ENCODE data around the gene ADCY2. TPM values are rescaled to one million over a fixed set of nuclear protein-coding genes. Genes with fewer than 3 reads are reported as not detected.

ADCY2 gene
- polyA plus RNA-seq, 1 experiment = not detected

DNA sequence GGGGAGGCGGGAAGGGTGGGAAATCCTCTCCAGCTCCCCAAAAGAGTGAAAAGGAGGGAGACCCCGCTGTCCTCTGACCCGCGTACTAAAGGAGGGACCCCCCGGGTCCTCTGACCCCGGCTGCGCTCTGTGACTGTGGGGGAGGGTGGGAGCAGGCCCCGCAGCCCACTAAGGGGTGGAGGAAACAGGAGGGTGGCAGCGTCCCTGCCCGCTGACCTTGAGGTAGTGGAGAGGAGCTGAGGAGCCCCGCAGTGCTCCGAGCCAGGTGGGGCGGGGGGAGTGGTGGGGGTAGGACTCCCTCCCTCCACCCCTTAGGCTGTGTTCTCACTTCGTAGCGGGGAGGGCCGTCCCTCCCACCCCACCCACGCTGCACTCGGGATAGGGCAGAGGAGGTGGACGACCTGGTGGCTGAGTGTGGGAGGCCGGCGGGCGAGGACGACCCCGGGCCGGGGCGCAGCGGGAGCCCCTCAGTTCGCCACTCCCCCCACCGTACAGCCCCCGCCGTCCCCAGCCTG is 449 bp upstream of the ADCY2 start:
- CTCF ChIA-PET = no interaction called here
- Histone ChIP-seq H3K27ac (ENCODE audit: low read depth, low read length) (no peak overlapping the region), H3K4me3 (ENCODE audit: low read depth, low read length) (no peak overlapping the region)

DNA sequence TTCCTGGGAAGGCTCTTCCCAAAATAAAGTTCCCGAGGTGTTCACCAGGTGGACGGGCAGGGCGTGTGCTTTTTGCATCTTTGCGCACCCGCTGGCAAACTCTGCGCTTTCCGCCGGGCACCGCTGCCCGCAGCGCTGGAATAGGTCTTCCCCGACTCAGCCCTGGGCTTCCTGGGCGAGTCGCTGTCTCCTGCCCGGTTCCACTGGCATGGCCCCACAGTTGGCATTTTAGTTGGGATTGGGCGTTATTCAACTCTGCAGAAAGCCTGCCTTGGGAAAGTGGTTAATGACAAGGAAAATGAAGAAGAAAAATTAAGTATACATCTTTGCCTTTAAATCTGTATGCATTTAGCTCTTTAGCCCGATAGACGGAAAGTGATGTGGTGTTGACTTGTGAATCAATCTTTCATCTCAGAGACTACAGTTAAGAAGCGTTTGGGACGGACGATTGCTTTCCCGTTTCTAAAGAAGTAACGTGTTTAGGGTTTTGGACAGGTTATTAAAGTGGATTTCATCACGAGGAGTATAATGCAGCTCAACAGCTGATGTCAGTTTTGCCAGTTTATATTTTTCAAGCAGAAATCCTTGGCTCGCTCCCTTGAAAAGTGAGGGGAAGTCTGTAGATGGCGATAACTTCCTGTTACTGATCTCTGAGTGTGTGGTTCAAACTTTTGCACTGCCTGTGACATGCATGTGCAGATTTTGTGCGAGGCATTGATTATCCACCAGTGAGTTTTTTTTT is 946 bp downstream of the ADCY2 start:
- H3K4me3 ChIP-seq (ENCODE audit: low read depth, low read length) = no peak overlapping the region
- no peaks in the 10 kb centered on the region for H3K27me3 ChIP-seq (ENCODE audit: control insufficient read depth, insufficient read depth, low read length)
- TF ChIP-seq, protein P1, sequence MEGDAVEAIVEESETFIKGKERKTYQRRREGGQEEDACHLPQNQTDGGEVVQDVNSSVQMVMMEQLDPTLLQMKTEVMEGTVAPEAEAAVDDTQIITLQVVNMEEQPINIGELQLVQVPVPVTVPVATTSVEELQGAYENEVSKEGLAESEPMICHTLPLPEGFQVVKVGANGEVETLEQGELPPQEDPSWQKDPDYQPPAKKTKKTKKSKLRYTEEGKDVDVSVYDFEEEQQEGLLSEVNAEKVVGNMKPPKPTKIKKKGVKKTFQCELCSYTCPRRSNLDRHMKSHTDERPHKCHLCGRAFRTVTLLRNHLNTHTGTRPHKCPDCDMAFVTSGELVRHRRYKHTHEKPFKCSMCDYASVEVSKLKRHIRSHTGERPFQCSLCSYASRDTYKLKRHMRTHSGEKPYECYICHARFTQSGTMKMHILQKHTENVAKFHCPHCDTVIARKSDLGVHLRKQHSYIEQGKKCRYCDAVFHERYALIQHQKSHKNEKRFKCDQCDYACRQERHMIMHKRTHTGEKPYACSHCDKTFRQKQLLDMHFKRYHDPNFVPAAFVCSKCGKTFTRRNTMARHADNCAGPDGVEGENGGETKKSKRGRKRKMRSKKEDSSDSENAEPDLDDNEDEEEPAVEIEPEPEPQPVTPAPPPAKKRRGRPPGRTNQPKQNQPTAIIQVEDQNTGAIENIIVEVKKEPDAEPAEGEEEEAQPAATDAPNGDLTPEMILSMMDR (IDR thresholded peaks at IDR 0.05; ENCODE audit: low read depth, low read length) = no peak
- no peak overlapping the region for H3K27ac ChIP-seq (ENCODE audit: low read depth, low read length)
- POLR2A ChIA-PET = no interaction called here
- H3K9me3 ChIP-seq (ENCODE audit: control insufficient read depth, insufficient read depth, low read length) = peaks cover 31% of the 10 kb centered on the region
- no peak for DNase-seq (ENCODE audit: low read depth, low spot score)
- CTCF ChIA-PET = no interaction called here

More for the DNA sequence above, 449 bp upstream of the ADCY2 start:
- no peak for DNase-seq (ENCODE audit: low read depth, low spot score)
- TF ChIP-seq, protein P1 (IDR thresholded peaks at IDR 0.05; ENCODE audit: low read depth, low read length) = no peak
- Histone ChIP-seq H3K27me3 (ENCODE audit: control insufficient read depth, insufficient read depth, low read length) (no peaks in the 10 kb centered on the region), H3K9me3 (ENCODE audit: control insufficient read depth, insufficient read depth, low read length) (peaks cover 31% of the 10 kb centered on the region)
- POLR2A ChIA-PET = no interaction called here

GRCh38 chr5:7397937-7398336 is 2.0 kb downstream of the ADCY2 start:
- H3K27me3 ChIP-seq (ENCODE audit: control insufficient read depth, insufficient read depth, low read length) = no peaks in the 10 kb centered on the region
- POLR2A ChIA-PET = no interaction called here
- peaks cover 23% of the 10 kb centered on the region for H3K9me3 ChIP-seq (ENCODE audit: control insufficient read depth, insufficient read depth, low read length)
- H3K4me3 ChIP-seq (ENCODE audit: low read depth, low read length) = no peak overlapping the region
- no peak for DNase-seq (ENCODE audit: low read depth, low spot score)
- no peak overlapping the region for H3K27ac ChIP-seq (ENCODE audit: low read depth, low read length)
- TF ChIP-seq, protein P1 (IDR thresholded peaks at IDR 0.05; ENCODE audit: low read depth, low read length) = no peak
- CTCF ChIA-PET = no interaction called here

- H3K9me3 ChIP-seq (ENCODE audit: control insufficient read depth, insufficient read depth, low read length) = peaks cover 23% of the 10 kb centered on the region
- H3K27ac ChIP-seq (ENCODE audit: low read depth, low read length) = no peak overlapping the region
- POLR2A ChIA-PET = no interaction called here
- H3K4me3 ChIP-seq (ENCODE audit: low read depth, low read length) = no peak overlapping the region
- TF ChIP-seq, protein P1 (IDR thresholded peaks at IDR 0.05; ENCODE audit: low read depth, low read length) = no peak
- no peak for DNase-seq (ENCODE audit: low read depth, low spot score)
- no peaks in the 10 kb centered on the region for H3K27me3 ChIP-seq (ENCODE audit: control insufficient read depth, insufficient read depth, low read length)
- CTCF ChIA-PET = no interaction called here
Measured at GRCh38 chr5:7398596-7399280, 2.8 kb downstream of the ADCY2 start.

- no peaks in the 10 kb centered on the region for H3K27me3 ChIP-seq (ENCODE audit: control insufficient read depth, insufficient read depth, low read length)
- ChIA-PET CTCF (no interaction called here), POLR2A (no interaction called here)
- H3K27ac ChIP-seq (ENCODE audit: low read depth, low read length) = no peak overlapping the region
- no peak overlapping the region for H3K4me3 ChIP-seq (ENCODE audit: low read depth, low read length)
- peaks cover 16% of the 10 kb centered on the region for H3K9me3 ChIP-seq (ENCODE audit: control insufficient read depth, insufficient read depth, low read length)
- no peak for DNase-seq (ENCODE audit: low read depth, low spot score)
- TF ChIP-seq, protein P1 (IDR thresholded peaks at IDR 0.05; ENCODE audit: low read depth, low read length) = no peak
Measured at GRCh38 chr5:7405277-7405676, 9.3 kb downstream of the ADCY2 start.
